ENCODE results near the gene SERPINA3. TPM values are rescaled to one million over a fixed set of nuclear protein-coding genes. Genes with fewer than 3 reads are reported as not detected.
"Not testable (repeated sequence)": the region's sequence is repeated elsewhere in the genome, so short reads cannot be mapped to it uniquely, and the experiment has no call there.

SERPINA3 gene
- total and polyA plus RNA-seq, 3 donors from 2014 or later = 27.4 to 238 (median 28.2) TPM

- no peak overlapping the region for H3K4me3 ChIP-seq
- H3K4me1 ChIP-seq = peaks cover 80% of the 10 kb centered on the region
- WGBS, 2 donors = 26 to 38% methylated on average over 3 of the region's 3 CpGs
- no peak for DNase-seq
- no peaks in the 10 kb centered on the region for H3K9me3 ChIP-seq
- intact Hi-C loops (cut with DNase I; ENCODE audit: low total_unique reads) = no loop called here
- peak overlapping the region; percentile 78 to 88 for H3K27ac ChIP-seq
- H3K27me3 ChIP-seq = no peaks in the 10 kb centered on the region
- TF ChIP-seq POLR2A (IDR thresholded peaks at IDR 0.05) = no peak
- TF ChIP-seq CTCF (IDR thresholded peaks at IDR 0.05) = no peak
- H3K36me3 ChIP-seq (ENCODE audit: low read depth, missing control alignments) = no peaks in the 10 kb centered on the region
Observed at GRCh38 chr14:94599656-94600004, 12.6 kb upstream of the SERPINA3 start.

- DNase-seq = no peak
- TF ChIP-seq CTCF (IDR thresholded peaks at IDR 0.05) (no peak), POLR2A (IDR thresholded peaks at IDR 0.05) (no peak)
- Histone ChIP-seq H3K4me1 (peaks cover 86% of the 10 kb centered on the region), H3K4me3 (no peak overlapping the region), H3K27ac (peak overlapping the region; percentile 78 to 88), H3K9me3 (no peaks in the 10 kb centered on the region), H3K27me3 (no peaks in the 10 kb centered on the region), H3K36me3 (ENCODE audit: low read depth, missing control alignments) (no peaks in the 10 kb centered on the region)
- WGBS, 2 donors = 55 to 71% methylated on average over 10 to 11 of the region's 11 CpGs
- intact Hi-C loops (cut with DNase I; ENCODE audit: low total_unique reads) = no loop called here
Observed at GRCh38 chr14:94600148-94600545, 12.0 kb upstream of the SERPINA3 start.

- H3K9me3 ChIP-seq = no peaks in the 10 kb centered on the region
- no peaks in the 10 kb centered on the region for H3K36me3 ChIP-seq (ENCODE audit: low read depth, missing control alignments)
- TF ChIP-seq CTCF (IDR thresholded peaks at IDR 0.05) = no peak
- no peak for TF ChIP-seq POLR2A (IDR thresholded peaks at IDR 0.05)
- DNase-seq = peak; percentile 86
- H3K27ac ChIP-seq = peak overlapping the region; percentile 73 to 88
- H3K4me3 ChIP-seq = no peak overlapping the region
- no peaks in the 10 kb centered on the region for H3K27me3 ChIP-seq
- WGBS, 2 donors = 16 to 31% methylated on average over 6 of the region's 6 CpGs
- peaks cover 92% of the 10 kb centered on the region for H3K4me1 ChIP-seq
- intact Hi-C loops (cut with DNase I; ENCODE audit: low total_unique reads) = no loop called here
Observed at GRCh38 chr14:94601884-94602391, 10.3 kb upstream of the SERPINA3 start.

- no peaks in the 10 kb centered on the region for H3K27me3 ChIP-seq
- H3K36me3 ChIP-seq (ENCODE audit: low read depth, missing control alignments) = no peaks in the 10 kb centered on the region
- 68 to 96% methylated on average over 5 of the region's 5 CpGs for WGBS, 2 donors
- intact Hi-C loops (cut with DNase I; ENCODE audit: low total_unique reads) = no loop called here
- H3K4me3 ChIP-seq = no peak overlapping the region
- H3K27ac ChIP-seq = peak overlapping the region; percentile 73 to 88
- DNase-seq = no peak
- H3K4me1 ChIP-seq = peaks cover 86% of the 10 kb centered on the region
- TF ChIP-seq CTCF (IDR thresholded peaks at IDR 0.05) = no peak
- TF ChIP-seq POLR2A (IDR thresholded peaks at IDR 0.05) = no peak
- H3K9me3 ChIP-seq = no peaks in the 10 kb centered on the region
Observed at GRCh38 chr14:94602722-94603121, 9.5 kb upstream of the SERPINA3 start.

GRCh38 chr14:94605361-94605760 is 6.8 kb upstream of the SERPINA3 start:
- WGBS, 2 donors = 68 to 70% methylated on average over 3 of the region's 3 CpGs
- Histone ChIP-seq H3K4me3 (no peak overlapping the region), H3K27me3 (no peaks in the 10 kb centered on the region), H3K27ac (peak overlapping the region in 1 of 2 donors; percentile 41), H3K36me3 (ENCODE audit: low read depth, missing control alignments) (no peaks in the 10 kb centered on the region), H3K9me3 (no peaks in the 10 kb centered on the region), H3K4me1 (peaks cover 59% of the 10 kb centered on the region)
- intact Hi-C loops (cut with DNase I; ENCODE audit: low total_unique reads) = no loop called here
- no peak for DNase-seq
- TF ChIP-seq CTCF (IDR thresholded peaks at IDR 0.05) (no peak), POLR2A (IDR thresholded peaks at IDR 0.05) (no peak)

- H3K4me3 ChIP-seq; DNase-seq; H3K9me3 ChIP-seq; H3K27me3 ChIP-seq; H3K27ac ChIP-seq; intact Hi-C loops (cut with DNase I; ENCODE audit: low total_unique reads); H3K36me3 ChIP-seq (ENCODE audit: low read depth, missing control alignments): not testable (repeated sequence)
- H3K4me1 ChIP-seq = peaks cover 42% of the 10 kb centered on the region
- 71 to 92% methylated on average over 1 of the region's 1 CpG for WGBS, 2 donors
Observed at GRCh38 chr14:94608966-94609365, 3.2 kb upstream of the SERPINA3 start.

Data from testis (tissue), 3 donors.